Measurements from ENCODE around the gene TBX4. TPM values are rescaled to one million over a fixed set of nuclear protein-coding genes. Genes with fewer than 3 reads are reported as not detected.
A peak's percentile ranks its signal among the peaks of the same experiment; 100 is the strongest.

Gene TBX4
- total and polyA plus RNA-seq, 9 of the 15 experiments (the other 6 are each of a cell fraction or from before 2014, with no cell fraction given): not detected

DNA sequence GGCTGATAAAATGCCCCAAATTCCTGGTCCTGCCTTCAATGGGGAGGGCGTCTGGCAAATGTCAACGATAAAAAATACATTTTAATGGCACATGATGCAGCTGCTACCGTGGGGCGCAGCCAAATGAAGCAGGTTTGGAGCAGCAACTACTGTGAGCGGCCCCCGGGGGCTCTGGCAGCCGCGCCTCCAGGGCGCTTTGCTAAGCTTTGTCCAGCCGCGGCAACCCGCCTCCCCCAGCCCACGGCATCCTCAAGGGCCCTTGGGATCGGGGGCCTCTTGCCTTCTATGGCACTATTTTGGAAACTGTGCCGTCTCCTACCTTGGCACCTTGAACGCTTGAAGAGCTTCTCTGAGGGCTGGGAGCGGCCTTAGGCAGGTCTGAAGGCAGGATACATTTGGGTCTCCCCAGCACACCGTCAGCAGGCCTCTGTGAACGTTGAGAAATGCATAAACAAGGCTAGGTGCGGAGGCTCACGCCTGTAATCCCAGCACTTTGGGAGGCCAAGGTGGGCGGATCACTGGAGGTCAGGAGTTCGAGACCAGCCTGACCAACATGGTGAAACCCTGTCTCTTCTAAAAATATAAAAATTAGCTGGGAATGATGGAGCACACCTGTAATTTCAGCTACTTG is 25.1 kb downstream of the TBX4 start:
- intact Hi-C loops (cut with micrococcal nuclease) (no loop called here), in situ Hi-C loops (cut with MboI) (no loop called here)
- Histone ChIP-seq H3K79me2 (ENCODE audit: control insufficient read depth, insufficient read depth, low read length) (no peaks in the 10 kb centered on the region), H3K9me3 (replicated peaks; ENCODE audit: control insufficient read depth, insufficient read depth, low read depth, low read length) (no peaks in the 10 kb centered on the region), H2AFZ (ENCODE audit: low read depth, low read length) (no peak overlapping the region), H3K27me3 (ENCODE audit: control insufficient read depth in 2 of 2, insufficient read depth in 2 of 2, low read length in 2 of 2) (peaks cover 28 to 84% of the 10 kb centered on the region in 2 experiments; a peak in 4 of 5 replicates), H3K36me3 (ENCODE audit: control insufficient read depth, insufficient read depth, low read length) (no peaks in the 10 kb centered on the region), H3K9me1 (ENCODE audit: control insufficient read depth, insufficient read depth, low read length) (peaks cover 2% of the 10 kb centered on the region), H3K4me2 (ENCODE audit: insufficient read depth, low read length) (no peak overlapping the region), H3K9ac (ENCODE audit: insufficient read depth in 1 of 2, low read depth in 2 of 2, low read length in 2 of 2) (no peak overlapping the region), H3K4me1 (replicated peaks in 1 of 2; ENCODE audit: control insufficient read depth in 2 of 2, insufficient read depth in 2 of 2, low read length in 2 of 2) (peaks cover 0 to 3% of the 10 kb centered on the region in 2 experiments; a peak in 1 of 5 replicates), H3K27ac (ENCODE audit: extremely low read depth, low read depth, low read length) (no peak overlapping the region), H4K20me1 (replicated peaks; ENCODE audit: control insufficient read depth, insufficient read depth, low read length) (0 out of 2 replicates have a peak, but pooled peaks cover 12% of the 10 kb centered on the region), H3K4me3 (no peak overlapping the region)
- ChIA-PET POLR2A (interaction anchor here (1.1 kb wide), 1 partner anchor 41 kb away, joined by 3 read pairs; no protein-coding TSS in a partner anchor), CTCF (ENCODE audit: low intra/inter-chr PET ratio) (no interaction called here)
- ATAC-seq: no peak
- FAIRE-seq: no peak
- BruUV-seq (replicated peaks): no TSS peak
- DNase-seq (ENCODE audit: extremely low read depth in 1 of 4, low spot score in 3 of 4): no peak
- TF ChIP-seq, protein P1, sequence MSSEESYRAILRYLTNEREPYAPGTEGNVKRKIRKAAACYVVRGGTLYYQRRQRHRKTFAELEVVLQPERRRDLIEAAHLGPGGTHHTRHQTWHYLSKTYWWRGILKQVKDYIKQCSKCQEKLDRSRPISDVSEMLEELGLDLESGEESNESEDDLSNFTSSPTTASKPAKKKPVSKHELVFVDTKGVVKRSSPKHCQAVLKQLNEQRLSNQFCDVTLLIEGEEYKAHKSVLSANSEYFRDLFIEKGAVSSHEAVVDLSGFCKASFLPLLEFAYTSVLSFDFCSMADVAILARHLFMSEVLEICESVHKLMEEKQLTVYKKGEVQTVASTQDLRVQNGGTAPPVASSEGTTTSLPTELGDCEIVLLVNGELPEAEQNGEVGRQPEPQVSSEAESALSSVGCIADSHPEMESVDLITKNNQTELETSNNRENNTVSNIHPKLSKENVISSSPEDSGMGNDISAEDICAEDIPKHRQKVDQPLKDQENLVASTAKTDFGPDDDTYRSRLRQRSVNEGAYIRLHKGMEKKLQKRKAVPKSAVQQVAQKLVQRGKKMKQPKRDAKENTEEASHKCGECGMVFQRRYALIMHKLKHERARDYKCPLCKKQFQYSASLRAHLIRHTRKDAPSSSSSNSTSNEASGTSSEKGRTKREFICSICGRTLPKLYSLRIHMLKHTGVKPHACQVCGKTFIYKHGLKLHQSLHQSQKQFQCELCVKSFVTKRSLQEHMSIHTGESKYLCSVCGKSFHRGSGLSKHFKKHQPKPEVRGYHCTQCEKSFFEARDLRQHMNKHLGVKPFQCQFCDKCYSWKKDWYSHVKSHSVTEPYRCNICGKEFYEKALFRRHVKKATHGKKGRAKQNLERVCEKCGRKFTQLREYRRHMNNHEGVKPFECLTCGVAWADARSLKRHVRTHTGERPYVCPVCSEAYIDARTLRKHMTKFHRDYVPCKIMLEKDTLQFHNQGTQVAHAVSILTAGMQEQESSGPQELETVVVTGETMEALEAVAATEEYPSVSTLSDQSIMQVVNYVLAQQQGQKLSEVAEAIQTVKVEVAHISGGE (CRISPR knock-in tag; IDR thresholded peaks at IDR 0.05): peak in 1 of 3 experiments; percentile 88; a peak in 2 of 6 replicates
- TF ChIP-seq, protein P2, sequence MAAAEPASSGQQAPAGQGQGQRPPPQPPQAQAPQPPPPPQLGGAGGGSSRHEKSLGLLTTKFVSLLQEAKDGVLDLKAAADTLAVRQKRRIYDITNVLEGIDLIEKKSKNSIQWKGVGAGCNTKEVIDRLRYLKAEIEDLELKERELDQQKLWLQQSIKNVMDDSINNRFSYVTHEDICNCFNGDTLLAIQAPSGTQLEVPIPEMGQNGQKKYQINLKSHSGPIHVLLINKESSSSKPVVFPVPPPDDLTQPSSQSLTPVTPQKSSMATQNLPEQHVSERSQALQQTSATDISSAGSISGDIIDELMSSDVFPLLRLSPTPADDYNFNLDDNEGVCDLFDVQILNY (CRISPR knock-in tag; IDR thresholded peaks at IDR 0.05): no peak
- WGBS (ENCODE audit: insufficient coverage, low coverage, missing lambda C conversion rate): 2% methylated on average over 21 of the region's 23 CpGs

Measured in K562 (cell line).